IMR-90 (cell line): ENCODE data around the gene TMIGD1. TPM values are rescaled to one million over a fixed set of nuclear protein-coding genes. Genes with fewer than 3 reads are reported as not detected.

Source experiments
- ATAC-seq: fragments of 200-7000 bp; cut with Tn5 transposase; 2 replicates; pipeline ENCODE4 v1.9.1; 2020; ENCODE audit warnings: low read depth, mild to moderate bottlenecking, moderate library complexity
- BruUV-seq: library from RNA; stranded (reverse); fragments of 400-500 nt; replicated peaks from 2 replicates; lab custom pipeline; 2021; lab: Mats Ljungman, UMichigan
- CTCF ChIA-PET: fragments of 300-600 bp; formaldehyde crosslinking; extraction: SDS; loops from one replicate; lab custom pipeline; 2021; ENCODE audit warnings: antibody characterized with exemption; lab: Yijun Ruan, JAX
- POLR2A ChIA-PET: fragments of 300-600 bp; sonication (Branson Sonifier 250); formaldehyde crosslinking; loops from one replicate; lab custom pipeline; 2022; ENCODE audit warnings: antibody characterized with exemption; ENCODE audit not compliant: unreplicated experiment; lab: Charles Lee
- DNase-seq: peaks from one replicate; pipeline ENCODE4 v3.0.0; 2013
- H2AFZ ChIP-seq: replicated peaks from 2 replicates; pipeline ENCODE3; 2013; ENCODE audit warnings: low read length, mild to moderate bottlenecking; ENCODE audit not compliant: poor library complexity
- H2AK5ac ChIP-seq: 2 replicates; pipeline ENCODE4 v1.6.1; 2013; ENCODE audit warnings: low read depth, low read length, inconsistent platforms
- H2AK9ac ChIP-seq: replicated peaks from 2 replicates; pipeline ENCODE3; 2013; ENCODE audit warnings: mild to moderate bottlenecking, low read depth, low read length, moderate library complexity; ENCODE audit not compliant: poor library complexity
- H2BK120ac ChIP-seq: 2 replicates; pipeline ENCODE4 v1.6.1; 2013; ENCODE audit warnings: low read depth, low read length, inconsistent platforms
- H2BK15ac ChIP-seq: 3 replicates; pipeline ENCODE4 v1.6.1; 2013; ENCODE audit warnings: low read depth, low read length, inconsistent platforms
- H2BK20ac ChIP-seq: 2 replicates; pipeline ENCODE4 v1.6.1; 2013; ENCODE audit warnings: low read depth, mild to moderate bottlenecking, inconsistent platforms, low read length, moderate library complexity
- H2BK5ac ChIP-seq: 2 replicates; pipeline ENCODE4 v1.6.1; 2013; ENCODE audit warnings: mild to moderate bottlenecking, low read depth, low read length, inconsistent platforms; ENCODE audit not compliant: poor library complexity, severe bottlenecking
- H3K14ac ChIP-seq: replicated peaks from 2 replicates; pipeline ENCODE4 v1.6.1; 2013; ENCODE audit warnings: low read depth, low read length, inconsistent platforms
- H3K18ac ChIP-seq: 2 replicates; pipeline ENCODE4 v1.6.1; 2013; ENCODE audit warnings: low read depth, low read length, control low read depth
- H3K23ac ChIP-seq: 2 replicates; pipeline ENCODE4 v1.6.1; 2013; ENCODE audit warnings: low read depth, low read length, inconsistent platforms
- H3K27ac ChIP-seq: 2 replicates; pipeline ENCODE4 v1.5.1; 2013; ENCODE audit warnings: mild to moderate bottlenecking, control low read depth, low read length; ENCODE audit not compliant: insufficient read depth
- H3K27me3 ChIP-seq: 2 replicates; pipeline ENCODE4 v1.6.1; 2013; ENCODE audit warnings: low read length; ENCODE audit not compliant: control insufficient read depth, insufficient read depth
- H3K36me3 ChIP-seq: 2 replicates; pipeline ENCODE4 v1.6.1; 2013; ENCODE audit warnings: low read length, mixed read lengths; ENCODE audit not compliant: control insufficient read depth, insufficient read depth
- H3K4ac ChIP-seq: 2 replicates; pipeline ENCODE4 v1.6.1; 2013; ENCODE audit warnings: low read depth, low read length, inconsistent platforms
- H3K4me1 ChIP-seq: 2 replicates; pipeline ENCODE4 v1.6.1; 2013; ENCODE audit warnings: low read length, mixed read lengths; ENCODE audit not compliant: control insufficient read depth, insufficient read depth
- H3K4me2 ChIP-seq: 2 replicates; pipeline ENCODE4 v1.6.1; 2013; ENCODE audit warnings: low read depth, mild to moderate bottlenecking, control low read depth, low read length, moderate library complexity
- H3K4me3 ChIP-seq: 2 replicates; pipeline ENCODE4 v1.5.1; 2013; ENCODE audit warnings: low read depth, mild to moderate bottlenecking, control low read depth, low read length, moderate library complexity; ENCODE audit not compliant: insufficient read depth
- H3K56ac ChIP-seq: 2 replicates; pipeline ENCODE4 v1.6.1; 2013; ENCODE audit warnings: low read length, inconsistent platforms; ENCODE audit not compliant: insufficient read depth; ENCODE audit errors: extremely low read depth
- H3K79me1 ChIP-seq, 2 experiments: 2 replicates each; pipeline ENCODE4 v1.6.1; 2013; ENCODE audit warnings: low read length in 2 of 2, inconsistent platforms in 1 of 2, low read depth in 1 of 2
- H3K9ac ChIP-seq: 2 replicates; pipeline ENCODE4 v1.6.1; 2013; ENCODE audit warnings: low read depth, low read length, control low read depth
- H3K9me1 ChIP-seq: 2 replicates; pipeline ENCODE4 v1.6.1; 2013; ENCODE audit warnings: low read length, inconsistent platforms; ENCODE audit not compliant: insufficient read depth
- H3K9me3 ChIP-seq: 2 replicates; pipeline ENCODE4 v1.6.1; 2013; ENCODE audit warnings: low read length; ENCODE audit not compliant: control insufficient read depth, insufficient read depth
- H4K20me1 ChIP-seq: 2 replicates; pipeline ENCODE4 v1.6.1; 2013; ENCODE audit warnings: low read length, inconsistent platforms; ENCODE audit not compliant: insufficient read depth
- H4K5ac ChIP-seq: 2 replicates; pipeline ENCODE4 v1.6.1; 2013; ENCODE audit warnings: mild to moderate bottlenecking, low read depth, low read length, control low read depth
- H4K8ac ChIP-seq, 2 experiments: 2 replicates each; pipeline ENCODE4 v1.6.1; 2013; ENCODE audit warnings: low read depth in 2 of 2, low read length in 2 of 2, control low read depth in 1 of 2, inconsistent platforms in 1 of 2
- H4K91ac ChIP-seq: 2 replicates; pipeline ENCODE4 v1.6.1; 2013; ENCODE audit warnings: low read depth, low read length, inconsistent platforms; ENCODE audit not compliant: insufficient read depth
- BHLHE40 ChIP-seq: fragments of 150-350 bp; IDR thresholded peaks from 2 replicates; pipeline ENCODE4 v1.6.1; 2016; ENCODE audit warnings: mild to moderate bottlenecking, low read depth, low read length
- CEBPB ChIP-seq: IDR thresholded peaks from 2 replicates; pipeline ENCODE4 v1.6.1; 2012; ENCODE audit warnings: low read depth, low read length, improper control_type of control experiment
- CHD1 ChIP-seq: IDR thresholded peaks from 2 replicates; pipeline ENCODE4 v1.6.1; 2012; ENCODE audit warnings: low read depth, low read length, improper control_type of control experiment
- CTCF ChIP-seq: conservative IDR thresholded peaks from 2 replicates; pipeline ENCODE4 v1.5.1; 2012; ENCODE audit warnings: mild to moderate bottlenecking, low read depth, low read length, improper control_type of control experiment
- ELK1 ChIP-seq: fragments of 150-350 bp; IDR thresholded peaks from 2 replicates; pipeline ENCODE4 v1.6.1; 2016; ENCODE audit warnings: low read depth, mild to moderate bottlenecking, low read length, moderate library complexity, borderline replicate concordance
- FOS ChIP-seq: fragments of 150-350 bp; IDR thresholded peaks from 2 replicates; pipeline ENCODE4 v1.6.1; 2016; ENCODE audit warnings: low read depth, low read length
- MAFK ChIP-seq: IDR thresholded peaks from 2 replicates; pipeline ENCODE4 v1.6.1; 2012; ENCODE audit warnings: low read depth, low read length, improper control_type of control experiment
- MAZ ChIP-seq: IDR thresholded peaks from 2 replicates; pipeline ENCODE4 v1.6.1; 2012; ENCODE audit warnings: low read depth, mild to moderate bottlenecking, low read length, improper control_type of control experiment, moderate library complexity, borderline replicate concordance
- MXI1 ChIP-seq: IDR thresholded peaks from 2 replicates; pipeline ENCODE4 v1.6.1; 2012; ENCODE audit warnings: low read depth, mild to moderate bottlenecking, low read length, moderate library complexity, borderline replicate concordance
- NFE2L2 ChIP-seq: fragments of 150-350 bp; IDR thresholded peaks from 2 replicates; pipeline ENCODE4 v1.6.1; 2016; ENCODE audit warnings: low read depth, mild to moderate bottlenecking, low read length
- POLR2A ChIP-seq: IDR thresholded peaks from 2 replicates; pipeline ENCODE4 v1.6.1; 2012; ENCODE audit warnings: mild to moderate bottlenecking, low read depth, low read length
- RAD21 ChIP-seq: IDR thresholded peaks from 2 replicates; pipeline ENCODE4 v1.6.1; 2012; ENCODE audit warnings: low read length, improper control_type of control experiment
- RCOR1 ChIP-seq: IDR thresholded peaks from 2 replicates; pipeline ENCODE4 v1.6.1; 2012; ENCODE audit warnings: mild to moderate bottlenecking, low read length, improper control_type of control experiment; ENCODE audit not compliant: insufficient replicate concordance
- RFX5 ChIP-seq: IDR thresholded peaks from 2 replicates; pipeline ENCODE4 v1.8.0; 2012; ENCODE audit warnings: low read depth, mild to moderate bottlenecking, low read length, moderate library complexity
- SMC3 ChIP-seq: fragments of 150-350 bp; IDR thresholded peaks from 2 replicates; pipeline ENCODE4 v1.6.1; 2016; ENCODE audit warnings: low read depth, mild to moderate bottlenecking, antibody characterized with exemption, low read length, moderate library complexity
- USF2 ChIP-seq: fragments of 150-350 bp; IDR thresholded peaks from 2 replicates; pipeline ENCODE4 v1.6.1; 2017; ENCODE audit warnings: mild to moderate bottlenecking, antibody characterized with exemption, low read length, low read depth
- WGBS, 2 experiments: methylation state at CpG; one replicate each; pipeline versions ENCODE4 v1.1.5 to v1.1.7; 2013; ENCODE audit warnings: missing lambda C conversion rate in 2 of 2; ENCODE audit not compliant: insufficient read length in 1 of 2; ENCODE audit errors: extremely low coverage in 2 of 2; 5-methylcytosine and 5-hydroxymethylcytosine counted together
- dilution Hi-C: fragments of 300-500 bp; cut with HindIII; formaldehyde crosslinking; loops from one replicate; pipeline ENCODE4 v1.14.3; 2018; ENCODE audit warnings: low sequenced_read_pairs; ENCODE audit not compliant: unreplicated experiment
- in situ Hi-C: fragments of 300-500 bp; cut with MboI; formaldehyde crosslinking; loops from 3 replicates; pipeline ENCODE4 v1.14.3; 2019; ENCODE audit warnings: low sequenced_read_pairs, inconsistent platforms, mixed read lengths
- intact Hi-C: fragments of 100-400 bp; cut with micrococcal nuclease; formaldehyde crosslinking; loops from 2 replicates; pipeline ENCODE4 v1.10.0; 2022
- polyA plus RNA-seq, 3 experiments: library from polyadenylated mRNA; depleted of rRNA; stranded (reverse); fragments of >200 nt; gene quantifications; 2 replicates each; pipeline ENCODE4 v1.2.3, GENCODE V29; 2012; ENCODE audit warnings: low replicate concordance in 1 of 3
- total RNA-seq: library from RNA; depleted of rRNA; stranded (reverse); fragments of >200 nt; gene quantifications from 2 replicates; pipeline ENCODE4 v1.2.3, GENCODE V29; 2012

Gene TMIGD1
- total and polyA plus RNA-seq, 2 of the 4 experiments (the other 2 are of a cell fraction) = not detected

- TF ChIP-seq MXI1 = no peak
- no peak for TF ChIP-seq BHLHE40
- TF ChIP-seq USF2 = no peak
- TF ChIP-seq POLR2A = no peak
- no peak for TF ChIP-seq NFE2L2
- no peak for TF ChIP-seq RAD21
- no peak for TF ChIP-seq MAZ
- no peak for TF ChIP-seq CHD1
- TF ChIP-seq MAFK = no peak
- no peak for TF ChIP-seq CEBPB
- no peak for TF ChIP-seq RFX5
- no peak for TF ChIP-seq FOS
- TF ChIP-seq SMC3 = no peak
- no peak for TF ChIP-seq RCOR1
- no peak for TF ChIP-seq ELK1
- no peak for TF ChIP-seq CTCF
- no peak overlapping the region for H3K9ac ChIP-seq
- H3K4me2 ChIP-seq = no peak overlapping the region
- in situ Hi-C loops (loop anchor here (25.0 kb wide), 1 partner anchor 410 kb away; no protein-coding TSS in a partner anchor), dilution Hi-C loops (no loop called here), intact Hi-C loops (no loop called here)
- no peaks in the 10 kb centered on the region for H3K9me1 ChIP-seq
- POLR2A ChIA-PET = no interaction called here
- peaks cover 2% of the 10 kb centered on the region; the same call in 1 of the 2 replicates for H3K9me3 ChIP-seq
- H3K27me3 ChIP-seq = peaks cover 2% of the 10 kb centered on the region; the same call in 1 of the 2 replicates
- no peak overlapping the region for H2AFZ ChIP-seq
- H2AK5ac ChIP-seq = no peak overlapping the region
- no peak overlapping the region for H4K5ac ChIP-seq
- no CpG with 5 or more reads among the region's 3 CpGs for WGBS, 2 experiments
- no peak overlapping the region for H4K8ac ChIP-seq
- H4K91ac ChIP-seq = no peak overlapping the region
- no peak overlapping the region for H2AK9ac ChIP-seq
- no peaks in the 10 kb centered on the region; the same call in 1 of the 2 replicates for H3K4me1 ChIP-seq
- DNase-seq (no peak), ATAC-seq (no peak)
- H3K23ac ChIP-seq = no peak overlapping the region
- H3K14ac ChIP-seq = no peak overlapping the region
- no peak overlapping the region for H3K27ac ChIP-seq
- H3K79me1 ChIP-seq = no peaks in the 10 kb centered on the region
- H3K4ac ChIP-seq = no peak overlapping the region
- BruUV-seq = no TSS peak
- CTCF ChIA-PET = no interaction called here
- H2BK15ac ChIP-seq = no peak overlapping the region
- no peak overlapping the region for H3K18ac ChIP-seq
- H3K56ac ChIP-seq = no peak overlapping the region
- H2BK20ac ChIP-seq = no peak overlapping the region
- H3K36me3 ChIP-seq = no peaks in the 10 kb centered on the region
- no peak overlapping the region for H2BK5ac ChIP-seq
- H2BK120ac ChIP-seq = no peak overlapping the region
- no peak overlapping the region for H3K4me3 ChIP-seq
- H4K20me1 ChIP-seq = no peaks in the 10 kb centered on the region
Measured at GRCh38 chr17:30302241-30302640, 31.6 kb downstream of the TMIGD1 start.
